H9 (cell line): ENCODE measurements around the gene TSPYL2. TPM values are rescaled to one million over a fixed set of nuclear protein-coding genes. Genes with fewer than 3 reads are reported as not detected.
A peak's percentile ranks its signal among the peaks of the same experiment; 100 is the strongest.

Source experiments
- DNase-seq: peaks from one replicate; pipeline ENCODE4 v3.0.0-alpha.2; 2017
- H2AFZ ChIP-seq: one replicate; pipeline ENCODE4 v1.6.1; 2013; ENCODE audit warnings: mild to moderate bottlenecking, low read length, control low read depth, moderate library complexity
- H2AK5ac ChIP-seq: 2 replicates; pipeline ENCODE4 v1.6.1; 2013; ENCODE audit warnings: low read length, control low read depth, mixed read lengths; ENCODE audit not compliant: insufficient read length
- H2BK120ac ChIP-seq: one replicate; pipeline ENCODE4 v1.6.1; 2013; ENCODE audit warnings: low read depth, mild to moderate bottlenecking, low read length, control low read depth, inconsistent platforms; ENCODE audit not compliant: poor library complexity, severe bottlenecking
- H2BK12ac ChIP-seq: 2 replicates; pipeline ENCODE4 v1.6.1; 2013; ENCODE audit warnings: low read length, control low read depth, mixed read lengths, low read depth; ENCODE audit not compliant: insufficient read length
- H2BK15ac ChIP-seq: 2 replicates; pipeline ENCODE4 v1.6.1; 2013; ENCODE audit warnings: low read depth, low read length, control low read depth
- H2BK20ac ChIP-seq: one replicate; pipeline ENCODE4 v1.6.1; 2013; ENCODE audit warnings: low read depth, mild to moderate bottlenecking, low read length, control low read depth, inconsistent platforms; ENCODE audit not compliant: poor library complexity, severe bottlenecking
- H2BK5ac ChIP-seq: 2 replicates; pipeline ENCODE4 v1.6.1; 2013; ENCODE audit warnings: low read length, control low read depth, mixed read lengths; ENCODE audit not compliant: insufficient read length
- H3K14ac ChIP-seq: 2 replicates; pipeline ENCODE4 v1.6.1; 2013; ENCODE audit warnings: low read length, control low read depth; ENCODE audit not compliant: insufficient read depth
- H3K18ac ChIP-seq: 2 replicates; pipeline ENCODE4 v1.6.1; 2013; ENCODE audit warnings: low read depth, mild to moderate bottlenecking, mixed read lengths, low read length, control low read depth; ENCODE audit not compliant: insufficient read length
- H3K23ac ChIP-seq: 2 replicates; pipeline ENCODE4 v1.6.1; 2013; ENCODE audit warnings: low read length, control low read depth, mixed read lengths, low read depth; ENCODE audit not compliant: insufficient read length
- H3K23me2 ChIP-seq: 2 replicates; pipeline ENCODE4 v1.6.1; 2013; ENCODE audit warnings: low read depth, mild to moderate bottlenecking, mixed read lengths, low read length, control low read depth; ENCODE audit not compliant: insufficient read length, poor library complexity, severe bottlenecking
- H3K27ac ChIP-seq: 2 replicates; pipeline ENCODE4 v1.5.1; 2013; ENCODE audit warnings: low read length, control low read depth, mixed read lengths, low read depth; ENCODE audit not compliant: insufficient read length
- H3K27me3 ChIP-seq: 2 replicates; pipeline ENCODE4 v1.6.1; 2013; ENCODE audit warnings: low read length, control low read depth, inconsistent platforms; ENCODE audit not compliant: insufficient read depth
- H3K4ac ChIP-seq: 2 replicates; pipeline ENCODE4 v1.6.1; 2013; ENCODE audit warnings: low read depth, mild to moderate bottlenecking, control low read depth, inconsistent platforms, low read length, moderate library complexity
- H3K4me1 ChIP-seq: 2 replicates; pipeline ENCODE4 v1.6.1; 2013; ENCODE audit warnings: low read length, control low read depth, inconsistent platforms; ENCODE audit not compliant: insufficient read depth
- H3K4me2 ChIP-seq: 2 replicates; pipeline ENCODE4 v1.6.1; 2013; ENCODE audit warnings: low read length, control low read depth, mixed read lengths; ENCODE audit not compliant: insufficient read length, insufficient read depth
- H3K56ac ChIP-seq: 2 replicates; pipeline ENCODE4 v1.6.1; 2013; ENCODE audit warnings: low read depth, mild to moderate bottlenecking, mixed read lengths, low read length, control low read depth; ENCODE audit not compliant: insufficient read length
- H3K79me1 ChIP-seq: 2 replicates; pipeline ENCODE4 v1.6.1; 2013; ENCODE audit warnings: low read depth, mild to moderate bottlenecking, moderate library complexity, low read length, control low read depth, inconsistent platforms; ENCODE audit not compliant: insufficient read depth, poor library complexity, severe bottlenecking
- H3K79me2 ChIP-seq: 2 replicates; pipeline ENCODE4 v1.6.1; 2013; ENCODE audit warnings: low read length, control low read depth, inconsistent platforms; ENCODE audit not compliant: insufficient read depth
- H3K9ac ChIP-seq: 2 replicates; pipeline ENCODE4 v1.6.1; 2013; ENCODE audit warnings: low read length, control low read depth, mixed read lengths; ENCODE audit not compliant: insufficient read length; ENCODE audit errors: extremely low read depth
- H3K9me3 ChIP-seq: one replicate; pipeline ENCODE4 v1.6.1; 2013; ENCODE audit warnings: low read depth, low read length, inconsistent platforms; ENCODE audit not compliant: control insufficient read depth
- H3T11ph ChIP-seq: one replicate; pipeline ENCODE4 v1.6.1; 2013; ENCODE audit warnings: mild to moderate bottlenecking, low read length, control low read depth, inconsistent platforms
- H4K20me1 ChIP-seq: one replicate; pipeline ENCODE4 v1.6.1; 2013; ENCODE audit not compliant: control insufficient read depth, insufficient read length, insufficient read depth
- H4K5ac ChIP-seq: 2 replicates; pipeline ENCODE4 v1.6.1; 2013; ENCODE audit warnings: low read depth, mild to moderate bottlenecking, mixed read lengths, low read length, control low read depth; ENCODE audit not compliant: insufficient read length
- H4K8ac ChIP-seq: replicated peaks from 2 replicates; pipeline ENCODE4 v1.6.1; 2013; ENCODE audit warnings: low read length, control low read depth, mixed read lengths, low read depth; ENCODE audit not compliant: insufficient read length
- H4K91ac ChIP-seq: 2 replicates; pipeline ENCODE4 v1.6.1; 2013; ENCODE audit warnings: low read depth, mild to moderate bottlenecking, moderate library complexity, mixed read lengths, low read length, control low read depth; ENCODE audit not compliant: insufficient read length
- H3K27ac Mint-ChIP-seq, 3 experiments: 2 replicates in 2 of 3; 3 replicates in 1 of 3; pipeline ENCODE4 v1.8.0; 2020 to 2021; ENCODE audit warnings: mixed read lengths in 3 of 3, mild to moderate bottlenecking in 1 of 3, moderate library complexity in 1 of 3
- H3K27me3 Mint-ChIP-seq: 2 replicates; pipeline ENCODE4 v1.8.0; 2021; ENCODE audit warnings: low read depth, mild to moderate bottlenecking, moderate library complexity, mixed read lengths
- H3K36me3 Mint-ChIP-seq, 3 experiments: 2 replicates in 2 of 3; 3 replicates in 1 of 3; pipeline ENCODE4 v1.8.0; 2020 to 2021; ENCODE audit warnings: low read depth in 3 of 3, mixed read lengths in 3 of 3; ENCODE audit not compliant: insufficient read depth in 1 of 3
- H3K4me1 Mint-ChIP-seq, 2 experiments: 2 replicates each; pipeline ENCODE4 v1.8.0; 2020; ENCODE audit warnings: mixed read lengths in 2 of 2
- H3K4me3 Mint-ChIP-seq, 2 experiments: 2 replicates in 1 of 2; 3 replicates in 1 of 2; pipeline ENCODE4 v1.8.0; 2020 to 2021; ENCODE audit warnings: mild to moderate bottlenecking in 2 of 2, mixed read lengths in 2 of 2, moderate library complexity in 1 of 2
- H3K9me3 Mint-ChIP-seq, 2 experiments: 2 replicates in 1 of 2; 3 replicates in 1 of 2; pipeline ENCODE4 v1.8.0; 2020; ENCODE audit warnings: mild to moderate bottlenecking in 2 of 2, mixed read lengths in 2 of 2, moderate library complexity in 1 of 2
- WGBS: extraction: QIAGEN DNeasy Blood & Tissue Kit; methylation state at CpG from one replicate; pipeline ENCODE4 v1.1.7; 2013; ENCODE audit warnings: missing lambda C conversion rate, low lambda C conversion rate, mixed read lengths; ENCODE audit not compliant: insufficient read length; ENCODE audit errors: extremely low coverage; 5-methylcytosine and 5-hydroxymethylcytosine counted together
- total RNA-seq: library from RNA; stranded (reverse); gene quantifications from 2 replicates; pipeline ENCODE4 v1.2.1, GENCODE V29; 2021
- TF ChIP-seq, protein P1 (sequence below): fragments of 200-600 bp; sonication (generic); conservative IDR thresholded peaks from 3 replicates; pipeline ENCODE4 v1.8.0; 2021; ENCODE audit warnings: antibody characterized with exemption, mild to moderate bottlenecking

The TSPYL2 gene
- total RNA-seq, 1 experiment from 2014 or later, result 24.6 TPM

DNA sequence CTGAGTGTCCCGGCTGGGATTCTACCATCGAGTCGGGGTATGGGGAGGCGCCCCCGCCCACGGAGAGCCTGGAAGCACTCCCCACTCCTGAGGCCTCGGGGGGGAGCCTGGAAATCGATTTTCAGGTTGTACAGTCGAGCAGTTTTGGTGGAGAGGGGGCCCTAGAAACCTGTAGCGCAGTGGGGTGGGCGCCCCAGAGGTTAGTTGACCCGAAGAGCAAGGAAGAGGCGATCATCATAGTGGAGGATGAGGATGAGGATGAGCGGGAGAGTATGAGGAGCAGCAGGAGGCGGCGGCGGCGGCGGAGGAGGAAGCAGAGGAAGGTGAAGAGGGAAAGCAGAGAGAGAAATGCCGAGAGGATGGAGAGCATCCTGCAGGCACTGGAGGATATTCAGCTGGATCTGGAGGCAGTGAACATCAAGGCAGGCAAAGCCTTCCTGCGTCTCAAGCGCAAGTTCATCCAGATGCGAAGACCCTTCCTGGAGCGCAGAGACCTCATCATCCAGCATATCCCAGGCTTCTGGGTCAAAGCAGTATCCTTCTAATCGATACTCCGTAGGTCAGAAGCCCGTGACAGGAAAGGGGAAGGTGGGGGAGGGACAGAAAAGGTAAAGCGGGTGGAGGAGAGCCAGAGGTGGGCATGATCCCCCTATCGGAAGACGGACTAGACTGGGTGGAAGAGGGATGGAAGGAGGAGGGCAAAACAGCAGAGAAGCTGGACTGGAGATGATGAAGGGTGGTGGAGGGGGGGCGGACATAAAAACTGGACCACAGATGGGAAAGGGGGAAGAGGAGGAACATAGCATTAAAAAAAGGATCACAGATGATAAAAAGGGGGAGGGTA lies 828 bp downstream of the TSPYL2 start:
- WGBS, result no CpG with 5 or more reads among the region's 31 CpGs
- H3K27ac ChIP-seq, result no peak overlapping the region
- no peak overlapping the region for H2AFZ ChIP-seq
- peaks cover 37 to 49% (median 37%) of the 10 kb centered on the region in 3 experiments for H3K36me3 Mint-ChIP-seq
- H2BK12ac ChIP-seq, result no peak overlapping the region
- H3K79me2 ChIP-seq, result no peaks in the 10 kb centered on the region
- peaks cover 70 to 78% of the 10 kb centered on the region in 2 experiments for H3K9me3 Mint-ChIP-seq
- H3K4me1 ChIP-seq, result no peaks in the 10 kb centered on the region
- no peak overlapping the region for H3K18ac ChIP-seq
- no peak overlapping the region for H4K91ac ChIP-seq
- H2AK5ac ChIP-seq, result no peak overlapping the region
- H3K23ac ChIP-seq, result no peak overlapping the region
- H3T11ph ChIP-seq, result no peak overlapping the region
- H3K4me3 Mint-ChIP-seq, result peak overlapping the region; percentile 87 to 90
- H3K56ac ChIP-seq, result no peak overlapping the region
- no peaks in the 10 kb centered on the region for H3K79me1 ChIP-seq
- 0 out of 2 replicates have a peak, but pooled peaks cover 3% of the 10 kb centered on the region for H3K27me3 ChIP-seq
- no peak overlapping the region for H3K4ac ChIP-seq
- peaks cover 46% of the 10 kb centered on the region for H3K9me3 ChIP-seq
- DNase-seq, result no peak
- peaks cover 3% of the 10 kb centered on the region for H3K23me2 ChIP-seq
- H2BK120ac ChIP-seq, result no peak overlapping the region
- H4K5ac ChIP-seq, result no peak overlapping the region
- peak overlapping the region; percentile 71 for H3K4me2 ChIP-seq
- TF ChIP-seq, protein P1, sequence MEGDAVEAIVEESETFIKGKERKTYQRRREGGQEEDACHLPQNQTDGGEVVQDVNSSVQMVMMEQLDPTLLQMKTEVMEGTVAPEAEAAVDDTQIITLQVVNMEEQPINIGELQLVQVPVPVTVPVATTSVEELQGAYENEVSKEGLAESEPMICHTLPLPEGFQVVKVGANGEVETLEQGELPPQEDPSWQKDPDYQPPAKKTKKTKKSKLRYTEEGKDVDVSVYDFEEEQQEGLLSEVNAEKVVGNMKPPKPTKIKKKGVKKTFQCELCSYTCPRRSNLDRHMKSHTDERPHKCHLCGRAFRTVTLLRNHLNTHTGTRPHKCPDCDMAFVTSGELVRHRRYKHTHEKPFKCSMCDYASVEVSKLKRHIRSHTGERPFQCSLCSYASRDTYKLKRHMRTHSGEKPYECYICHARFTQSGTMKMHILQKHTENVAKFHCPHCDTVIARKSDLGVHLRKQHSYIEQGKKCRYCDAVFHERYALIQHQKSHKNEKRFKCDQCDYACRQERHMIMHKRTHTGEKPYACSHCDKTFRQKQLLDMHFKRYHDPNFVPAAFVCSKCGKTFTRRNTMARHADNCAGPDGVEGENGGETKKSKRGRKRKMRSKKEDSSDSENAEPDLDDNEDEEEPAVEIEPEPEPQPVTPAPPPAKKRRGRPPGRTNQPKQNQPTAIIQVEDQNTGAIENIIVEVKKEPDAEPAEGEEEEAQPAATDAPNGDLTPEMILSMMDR, result no peak
- no peak overlapping the region for H2BK20ac ChIP-seq
- H3K27me3 Mint-ChIP-seq, result peaks cover 14% of the 10 kb centered on the region
- no peak overlapping the region for H4K8ac ChIP-seq
- H2BK5ac ChIP-seq, result no peak overlapping the region
- no peak overlapping the region for H3K9ac ChIP-seq
- no peak overlapping the region for H2BK15ac ChIP-seq
- H3K27ac Mint-ChIP-seq, result 0 out of 7 replicates have a peak overlapping the region, but pooled peaks of 1 of the 3 experiments have one; percentile 57
- peaks cover 6 to 25% of the 10 kb centered on the region in 2 experiments for H3K4me1 Mint-ChIP-seq
- H3K14ac ChIP-seq, result 0 out of 2 replicates have a peak overlapping the region, but pooled peaks have one; percentile 90
- H4K20me1 ChIP-seq, result no peaks in the 10 kb centered on the region
